T-helper 1 cell treated with Interleukin-12 subunit alpha and Interleukin-12 subunit beta and Interleukin-4 antibody, amounts not matched to agents 30 μg/mL and 1 μg/mL, for 36 hours (primary cell): ENCODE measurements around the gene OTUD4.
A peak's percentile ranks its signal among the peaks of the same experiment; 100 is the strongest.
"Not testable (repeated sequence)": the region's sequence is repeated elsewhere in the genome, so short reads cannot be mapped to it uniquely, and the experiment has no call there.

Experiments used
- H3K27ac Mint-ChIP-seq: one replicate; pipeline ENCODE4 v1.8.0; 2021; ENCODE audit warnings: mild to moderate bottlenecking, mixed read lengths
- H3K27me3 Mint-ChIP-seq: one replicate; pipeline ENCODE4 v1.8.0; 2021; ENCODE audit warnings: low read depth, mixed read lengths
- H3K36me3 Mint-ChIP-seq: one replicate; pipeline ENCODE4 v1.8.0; 2021; ENCODE audit warnings: low read depth, mixed read lengths
- H3K4me1 Mint-ChIP-seq: one replicate; pipeline ENCODE4 v1.8.0; 2021; ENCODE audit warnings: low read depth, mixed read lengths
- H3K4me3 Mint-ChIP-seq: one replicate; pipeline ENCODE4 v1.8.0; 2021; ENCODE audit warnings: mild to moderate bottlenecking, moderate library complexity, mixed read lengths
- H3K9me3 Mint-ChIP-seq: one replicate; pipeline ENCODE4 v1.8.0; 2021; ENCODE audit warnings: mixed read lengths

OTUD4 gene

GRCh38 chr4:145170223-145170622 is 10.2 kb downstream of the OTUD4 start:
- peaks cover 28% of the 10 kb centered on the region for H3K4me1 Mint-ChIP-seq
- peaks cover 43% of the 10 kb centered on the region for H3K36me3 Mint-ChIP-seq
- peaks cover 4% of the 10 kb centered on the region for H3K9me3 Mint-ChIP-seq
- no peak overlapping the region for H3K4me3 Mint-ChIP-seq
- no peaks in the 10 kb centered on the region for H3K27me3 Mint-ChIP-seq
- H3K27ac Mint-ChIP-seq: no peak overlapping the region

- Mint-ChIP-seq H3K27me3 (no peaks in the 10 kb centered on the region), H3K4me1 (peaks cover 18% of the 10 kb centered on the region), H3K27ac (no peak overlapping the region), H3K9me3 (no peaks in the 10 kb centered on the region), H3K36me3 (peaks cover 31% of the 10 kb centered on the region), H3K4me3 (no peak overlapping the region)
These were observed 11.7 kb downstream of the OTUD4 start for GRCh38 chr4:145168581-145169187.

GRCh38 chr4:145167887-145168286 is 12.5 kb downstream of the OTUD4 start:
- Mint-ChIP-seq H3K4me1 (peaks cover 16% of the 10 kb centered on the region), H3K36me3 (peaks cover 28% of the 10 kb centered on the region), H3K9me3 (no peaks in the 10 kb centered on the region), H3K27ac (no peak overlapping the region), H3K4me3 (no peak overlapping the region), H3K27me3 (no peaks in the 10 kb centered on the region)

GRCh38 chr4:145161549-145161948 is 18.8 kb downstream of the OTUD4 start:
- Mint-ChIP-seq H3K4me1 (peaks cover 9% of the 10 kb centered on the region), H3K4me3 (no peak overlapping the region), H3K27ac (no peak overlapping the region), H3K36me3 (peaks cover 22% of the 10 kb centered on the region), H3K9me3 (no peaks in the 10 kb centered on the region), H3K27me3 (no peaks in the 10 kb centered on the region)

- H3K9me3 Mint-ChIP-seq: no peaks in the 10 kb centered on the region
- H3K4me3 Mint-ChIP-seq: no peak overlapping the region
- H3K27me3 Mint-ChIP-seq: no peaks in the 10 kb centered on the region
- peaks cover 42% of the 10 kb centered on the region for H3K36me3 Mint-ChIP-seq
- peaks cover 28% of the 10 kb centered on the region for H3K4me1 Mint-ChIP-seq
- no peak overlapping the region for H3K27ac Mint-ChIP-seq
These were observed 23.4 kb downstream of the OTUD4 start for GRCh38 chr4:145156986-145157385.

- Mint-ChIP-seq H3K36me3 (peaks cover 39% of the 10 kb centered on the region), H3K4me3 (no peak overlapping the region), H3K27ac (no peak overlapping the region), H3K9me3 (no peaks in the 10 kb centered on the region), H3K27me3 (no peaks in the 10 kb centered on the region), H3K4me1 (peaks cover 26% of the 10 kb centered on the region)
These were observed 25.0 kb downstream of the OTUD4 start for GRCh38 chr4:145155268-145155870.

- peaks cover 24% of the 10 kb centered on the region for H3K4me1 Mint-ChIP-seq
- H3K27ac Mint-ChIP-seq: no peak overlapping the region
- H3K27me3 Mint-ChIP-seq: no peaks in the 10 kb centered on the region
- H3K36me3 Mint-ChIP-seq: peaks cover 43% of the 10 kb centered on the region
- H3K9me3 Mint-ChIP-seq: no peaks in the 10 kb centered on the region
- H3K4me3 Mint-ChIP-seq: no peak overlapping the region
These were observed 25.8 kb downstream of the OTUD4 start for GRCh38 chr4:145154573-145154972.

GRCh38 chr4:145153904-145154298 is 26.5 kb downstream of the OTUD4 start:
- Mint-ChIP-seq H3K4me3 (no peak overlapping the region), H3K4me1 (peaks cover 21% of the 10 kb centered on the region), H3K27me3 (no peaks in the 10 kb centered on the region)

GRCh38 chr4:145153181-145153903 is 27.0 kb downstream of the OTUD4 start:
- no peaks in the 10 kb centered on the region for H3K27me3 Mint-ChIP-seq
- no peak overlapping the region for H3K27ac Mint-ChIP-seq
- H3K36me3 Mint-ChIP-seq: peaks cover 50% of the 10 kb centered on the region
- no peaks in the 10 kb centered on the region for H3K9me3 Mint-ChIP-seq
- no peak overlapping the region for H3K4me3 Mint-ChIP-seq
- peaks cover 21% of the 10 kb centered on the region for H3K4me1 Mint-ChIP-seq

More at GRCh38 chr4:145153904-145154298, 26.5 kb downstream of the OTUD4 start:
- peak overlapping the region; percentile 29 for H3K27ac Mint-ChIP-seq
- no peaks in the 10 kb centered on the region for H3K9me3 Mint-ChIP-seq
- peaks cover 47% of the 10 kb centered on the region for H3K36me3 Mint-ChIP-seq

GRCh38 chr4:145148980-145149379 is 31.4 kb downstream of the OTUD4 start:
- no peaks in the 10 kb centered on the region for H3K27me3 Mint-ChIP-seq
- no peaks in the 10 kb centered on the region for H3K9me3 Mint-ChIP-seq
- peaks cover 6% of the 10 kb centered on the region for H3K4me1 Mint-ChIP-seq
- no peak overlapping the region for H3K27ac Mint-ChIP-seq
- no peak overlapping the region for H3K4me3 Mint-ChIP-seq
- H3K36me3 Mint-ChIP-seq: peaks cover 50% of the 10 kb centered on the region

- Mint-ChIP-seq H3K36me3 (peaks cover 53% of the 10 kb centered on the region), H3K27ac (peak overlapping the region; percentile 59)
These were observed 44.2 kb downstream of the OTUD4 start for GRCh38 chr4:145136219-145136618.

GRCh38 chr4:145132511-145133098 is 47.8 kb downstream of the OTUD4 start:
- Mint-ChIP-seq H3K4me1 (peaks cover 69% of the 10 kb centered on the region), H3K36me3 (peaks cover 46% of the 10 kb centered on the region)

More at GRCh38 chr4:145136219-145136618, 44.2 kb downstream of the OTUD4 start:
- H3K27me3 Mint-ChIP-seq, H3K9me3 Mint-ChIP-seq: not testable (repeated sequence)
- Mint-ChIP-seq H3K4me1 (peaks cover 51% of the 10 kb centered on the region), H3K4me3 (peak overlapping the region; percentile 59)

GRCh38 chr4:145131848-145132247 is 48.5 kb downstream of the OTUD4 start:
- Mint-ChIP-seq H3K27me3 (no peaks in the 10 kb centered on the region), H3K4me3 (no peak overlapping the region), H3K9me3 (no peaks in the 10 kb centered on the region), H3K36me3 (peaks cover 48% of the 10 kb centered on the region), H3K27ac (peak overlapping the region; percentile 81), H3K4me1 (peaks cover 72% of the 10 kb centered on the region)

More at GRCh38 chr4:145132511-145133098, 47.8 kb downstream of the OTUD4 start:
- peak overlapping the region; percentile 43 for H3K4me3 Mint-ChIP-seq
- peak overlapping the region; percentile 58 for H3K27ac Mint-ChIP-seq
- no peaks in the 10 kb centered on the region for H3K9me3 Mint-ChIP-seq
- no peaks in the 10 kb centered on the region for H3K27me3 Mint-ChIP-seq

- peaks cover 6% of the 10 kb centered on the region for H3K9me3 Mint-ChIP-seq
- peak overlapping the region; percentile 81 for H3K27ac Mint-ChIP-seq
- peak overlapping the region; percentile 64 for H3K4me3 Mint-ChIP-seq
- H3K36me3 Mint-ChIP-seq: peaks cover 55% of the 10 kb centered on the region
- H3K4me1 Mint-ChIP-seq: peaks cover 78% of the 10 kb centered on the region
- H3K27me3 Mint-ChIP-seq: no peaks in the 10 kb centered on the region
These were observed 49.5 kb downstream of the OTUD4 start for GRCh38 chr4:145130788-145131399.
